HepG2 (cell line): ENCODE data around the gene ENDOU. TPM values are rescaled to one million over a fixed set of nuclear protein-coding genes. Genes with fewer than 3 reads are reported as not detected.

Experiments
- ATAC-seq: fragments of 200-7000 bp; cut with Tn5 transposase; 3 replicates; pipeline ENCODE4 v1.9.1; 2020; ENCODE audit warnings: mild to moderate bottlenecking, moderate library complexity
- BruUV-seq: library from RNA; stranded (reverse); fragments of 400-500 nt; replicated peaks from 2 replicates; lab custom pipeline; 2021; lab: Mats Ljungman, UMichigan
- CTCF ChIA-PET: fragments of 300-600 bp; formaldehyde crosslinking; extraction: SDS; loops from one replicate; lab custom pipeline; 2021; ENCODE audit warnings: low total read pairs, inconsistent platforms, low intra/inter-chr PET ratio; lab: Yijun Ruan, JAX
- POLR2A ChIA-PET: fragments of 350-600 bp; sonication (Branson Sonifier 250); formaldehyde crosslinking; loops from one replicate; lab custom pipeline; 2020; ENCODE audit warnings: antibody characterized with exemption, inconsistent platforms; lab: Yijun Ruan, JAX
- DNase-seq: peaks from one replicate; pipeline ENCODE4 v3.0.0-alpha.2; 2015; ENCODE audit warnings: low spot score
- FAIRE-seq: peaks from 3 replicates; lab custom pipeline; 2011; peaks lifted over from hg19 to GRCh38; lab: Jason Lieb, UNC
- H2AFZ ChIP-seq: one replicate; pipeline ENCODE4 v1.6.1; 2011; ENCODE audit warnings: low read length, inconsistent platforms
- H3K27ac ChIP-seq: fragments of 300-600 bp; 3 replicates; pipeline ENCODE4 v1.8.0; 2011; ENCODE audit warnings: mixed run types, mild to moderate bottlenecking, mixed read lengths, low read length, inconsistent platforms; ENCODE audit not compliant: insufficient read depth; ENCODE audit errors: extremely low read length
- H3K27me3 ChIP-seq, 2 experiments: fragments of 200-600 bp in 1 of 2; 2 replicates in 1 of 2; 3 replicates in 1 of 2; pipeline versions ENCODE4 v1.6.0 to v1.8.0; 2011; ENCODE audit warnings: low read length in 2 of 2, mild to moderate bottlenecking in 2 of 2, moderate library complexity in 2 of 2, inconsistent platforms in 1 of 2; ENCODE audit not compliant: insufficient read depth in 2 of 2, control insufficient read depth in 1 of 2
- H3K36me3 ChIP-seq, 2 experiments: fragments of 200-600 bp in 1 of 2; replicated peaks in 1 of 2; 2 replicates in 1 of 2; 3 replicates in 1 of 2; pipeline versions ENCODE4 v1.5.1 to v1.8.0; 2011; ENCODE audit warnings: low read length in 2 of 2, inconsistent platforms in 1 of 2; ENCODE audit not compliant: insufficient read depth in 2 of 2, control insufficient read depth in 1 of 2
- H3K4me1 ChIP-seq: 2 replicates; pipeline ENCODE4 v1.5.1; 2012; ENCODE audit warnings: low read length, inconsistent platforms; ENCODE audit not compliant: insufficient read depth
- H3K4me2 ChIP-seq: 2 replicates; pipeline ENCODE4 v1.6.0; 2011; ENCODE audit warnings: low read depth, low read length, inconsistent platforms
- H3K4me3 ChIP-seq, 3 experiments: fragments of 200-600 bp in 1 of 3; sonication (generic), shearing (Covaris generic) in 1 of 3; replicated peaks in 1 of 3; 2 replicates each; pipeline ENCODE4 v1.5.1; 2011 to 2016; ENCODE audit warnings: low read length in 3 of 3, inconsistent platforms in 2 of 3, low read depth in 2 of 3, mild to moderate bottlenecking in 2 of 3, control low read depth in 1 of 3, mixed read lengths in 1 of 3; ENCODE audit not compliant: insufficient read depth in 1 of 3
- H3K79me2 ChIP-seq: one replicate; pipeline ENCODE4 v1.6.1; 2011; ENCODE audit warnings: low read length, inconsistent platforms; ENCODE audit not compliant: insufficient read depth
- H3K9ac ChIP-seq: 2 replicates; pipeline ENCODE4 v1.6.0; 2011; ENCODE audit warnings: mild to moderate bottlenecking, low read depth, low read length, inconsistent platforms; ENCODE audit not compliant: insufficient read depth
- H3K9me3 ChIP-seq: 2 replicates; pipeline ENCODE4 v1.5.1; 2012; ENCODE audit warnings: mild to moderate bottlenecking, low read length
- H4K20me1 ChIP-seq: 2 replicates; pipeline ENCODE4 v1.6.0; 2011; ENCODE audit warnings: inconsistent platforms, mild to moderate bottlenecking, low read length, moderate library complexity; ENCODE audit not compliant: insufficient read depth
- BHLHE40 ChIP-seq: IDR thresholded peaks from 2 replicates; pipeline ENCODE4 v1.6.1; 2011; ENCODE audit warnings: low read length, improper control_type of control experiment
- CBX5 ChIP-seq: sonication (generic); formaldehyde crosslinking; IDR thresholded peaks from 2 replicates; pipeline ENCODE4 v1.4.0; 2020; ENCODE audit warnings: missing genetic modification reagents, borderline replicate concordance
- CSRNP1 ChIP-seq: sonication (generic); formaldehyde crosslinking; IDR thresholded peaks from 2 replicates; pipeline ENCODE4 v1.8.1; 2023; ENCODE audit warnings: mild to moderate bottlenecking, missing genetic modification reagents
- DPF2 ChIP-seq: sonication (generic); formaldehyde crosslinking; IDR thresholded peaks from 2 replicates; pipeline ENCODE4 v1.4.0; 2020; ENCODE audit warnings: mild to moderate bottlenecking, low read depth, missing genetic modification reagents, borderline replicate concordance
- ELF4 ChIP-seq: sonication (generic); formaldehyde crosslinking; IDR thresholded peaks from 2 replicates; pipeline ENCODE4 v1.5.0; 2020; ENCODE audit warnings: missing genetic modification reagents, mild to moderate bottlenecking, moderate library complexity, borderline replicate concordance
- MEIS1 ChIP-seq: sonication (generic); formaldehyde crosslinking; IDR thresholded peaks from 2 replicates; pipeline ENCODE4 v1.9.0; 2021; ENCODE audit warnings: mild to moderate bottlenecking, missing genetic modification reagents, moderate library complexity, borderline replicate concordance
- MXD3 ChIP-seq: IDR thresholded peaks from 2 replicates; pipeline ENCODE4 v1.6.1; 2016; ENCODE audit warnings: mild to moderate bottlenecking, missing biosample characterization, missing genetic modification reagents
- PAWR ChIP-seq: sonication (generic); formaldehyde crosslinking; IDR thresholded peaks from 2 replicates; pipeline ENCODE4 v1.4.0; 2020; ENCODE audit warnings: missing genetic modification reagents, mild to moderate bottlenecking, borderline replicate concordance
- RBM39 ChIP-seq: fragments of 200-400 bp; formaldehyde crosslinking; IDR thresholded peaks from one replicate; pipeline ENCODE4 v1.6.1; 2018; ENCODE audit warnings: antibody characterized with exemption, mild to moderate bottlenecking, low read depth, low read length; ENCODE audit not compliant: poor library complexity, severe bottlenecking
- REL ChIP-seq: sonication (generic); formaldehyde crosslinking; conservative IDR thresholded peaks from 2 replicates; pipeline ENCODE4 v1.8.0; 2022; ENCODE audit warnings: mild to moderate bottlenecking, missing genetic modification reagents, moderate library complexity
- SOX13 ChIP-seq, 3 experiments: fragments of 450-650 bp in 1 of 3; sonication (generic) in 1 of 3; formaldehyde crosslinking in 1 of 3; IDR thresholded peaks in 2 of 3; conservative IDR thresholded peaks in 1 of 3; 2 replicates each; pipeline versions ENCODE4 v1.5.0 to v1.6.1; 2016 to 2020; ENCODE audit warnings: antibody characterized with exemption in 1 of 3, mild to moderate bottlenecking in 1 of 3, missing compliant biosample characterization in 1 of 3, missing genetic modification reagents in 1 of 3, moderate library complexity in 1 of 3
- TFE3 ChIP-seq: IDR thresholded peaks from 2 replicates; pipeline ENCODE4 v1.6.1; 2016
- ZFP36L2 ChIP-seq: sonication (generic); formaldehyde crosslinking; IDR thresholded peaks from 2 replicates; pipeline ENCODE4 v1.4.0; 2020; ENCODE audit warnings: missing genetic modification reagents
- ZNF343 ChIP-seq: sonication (generic); formaldehyde crosslinking; IDR thresholded peaks from 2 replicates; pipeline ENCODE4 v1.4.0; 2020; ENCODE audit warnings: mild to moderate bottlenecking, missing genetic modification reagents
- ZNF510 ChIP-seq: sonication (generic); formaldehyde crosslinking; IDR thresholded peaks from 2 replicates; pipeline ENCODE4 v1.4.0; 2020; ENCODE audit warnings: low read depth, mild to moderate bottlenecking, missing genetic modification reagents
- WGBS: methylation state at CpG from one replicate; pipeline ENCODE4 v1.1.6; 2017; ENCODE audit warnings: low lambda C conversion rate; 5-methylcytosine and 5-hydroxymethylcytosine counted together
- in situ Hi-C: cut with HindIII; loops from 2 replicates; pipeline ENCODE4 v1.10.0; 2017; ENCODE audit warnings: low pct_unique_long_range_greater_than_20kb; ENCODE audit not compliant: extremely low pct_ligation_motif_present
- intact Hi-C: fragments of 100-400 bp; cut with micrococcal nuclease; formaldehyde crosslinking; loops from one replicate; pipeline ENCODE4 v1.10.0; 2022; ENCODE audit not compliant: unreplicated experiment
- polyA plus RNA-seq, 8 experiments: library from polyadenylated mRNA; depleted of rRNA in 3 of 8; stranded (reverse) in 7 of 8; unstranded in 1 of 8; fragments of >200 nt; fragmentation: Illumina TruSeq in 4 of 8; extraction: Trizol in 4 of 8; gene quantifications; 2 replicates each; pipeline versions ENCODE4 v1.2.1 to v1.2.3, GENCODE V29; 2011 to 2016; ENCODE audit warnings: low read depth in 4 of 8, missing spikeins in 1 of 8, mixed read lengths in 1 of 8; ENCODE audit not compliant: insufficient read depth in 1 of 8
- total RNA-seq, 5 experiments: library from RNA; depleted of rRNA; stranded (reverse); fragments of >200 nt; fragmentation: Illumina TruSeq; extraction: Trizol; gene quantifications; 2 replicates each; pipeline ENCODE4 v1.2.3, GENCODE V29; 2016; ENCODE audit warnings: low read depth in 1 of 5

ENDOU gene
- total and polyA plus RNA-seq, 2 of the 13 experiments (the other 11 are each of a cell fraction or from before 2014, with no cell fraction given), result not detected

- Histone ChIP-seq H3K27ac (no peak overlapping the region), H3K4me3 (no peak overlapping the region), H4K20me1 (no peaks in the 10 kb centered on the region), H3K36me3 (no peaks in the 10 kb centered on the region), H3K79me2 (no peaks in the 10 kb centered on the region), H3K4me2 (no peak overlapping the region), H3K9ac (no peak overlapping the region), H3K4me1 (peaks cover 32% of the 10 kb centered on the region), H3K27me3 (peaks cover 8 to 36% of the 10 kb centered on the region in 2 experiments), H3K9me3 (no peaks in the 10 kb centered on the region), H2AFZ (no peak overlapping the region)
- in situ Hi-C loops, result no loop called here
- no TSS peak for BruUV-seq
- TF ChIP-seq RBM39 (no peak), MXD3 (CRISPR knock-in tag) (no peak), DPF2 (CRISPR knock-in tag) (no peak), SOX13 (IDR thresholded peaks at IDR 0.05) (no peak), SOX13 (CRISPR knock-in tag; conservative IDR thresholded peaks at IDR 0.05 in 1 of 2, IDR thresholded peaks at IDR 0.05 in 1 of 2) (no peak), TFE3 (CRISPR knock-in tag) (no peak), CBX5 (CRISPR knock-in tag) (no peak), REL (no peak), MEIS1 (CRISPR knock-in tag) (no peak), ZNF343 (CRISPR knock-in tag) (no peak), PAWR (no peak), CSRNP1 (CRISPR knock-in tag) (no peak), ZNF510 (no peak), BHLHE40 (no peak), ELF4 (CRISPR knock-in tag) (no peak), ZFP36L2 (no peak)
- intact Hi-C loops, result no loop called here
- POLR2A ChIA-PET, result interaction anchor here (1.1 kb wide), 1 partner anchor 81 kb away, joined by 6 read pairs; no protein-coding TSS in a partner anchor
- WGBS, result 8% methylated on average over 3 of the region's 3 CpGs
- no peak for DNase-seq
- FAIRE-seq, result no peak
- ATAC-seq, result no peak
- CTCF ChIA-PET, result no interaction called here
Observed at GRCh38 chr12:47739297-47739696, 14.0 kb upstream of the ENDOU start.
